Astrocyte of the spinal cord (primary cell): ENCODE data around the gene PNLDC1.
"Not testable (repeated sequence)": the region's sequence is repeated elsewhere in the genome, so short reads cannot be mapped to it uniquely, and the experiment has no call there.

Experiments used
- DNase-seq: peaks from one replicate; pipeline ENCODE4 v3.0.0; 2011; ENCODE audit warnings: low read depth, low spot score
- H3K4me3 ChIP-seq: 2 replicates; pipeline ENCODE4 v1.5.1; 2011; ENCODE audit warnings: low read depth, mild to moderate bottlenecking, low read length, moderate library complexity
- CTCF ChIP-seq: IDR thresholded peaks from 2 replicates; pipeline ENCODE4 v1.5.1; 2012; ENCODE audit warnings: low read depth, mild to moderate bottlenecking, low read length, inconsistent platforms
- in situ Hi-C: cut with HindIII; loops from 2 replicates; pipeline ENCODE4 v1.10.0; 2017; ENCODE audit warnings: low sequenced_read_pairs

Gene PNLDC1

GRCh38 chr6:159807150-159807858, 7.2 kb downstream of the PNLDC1 start:
- TF ChIP-seq CTCF = no peak
- DNase-seq = no peak
- in situ Hi-C loops = no loop called here
- no peak overlapping the region for H3K4me3 ChIP-seq

- H3K4me3 ChIP-seq = no peak overlapping the region
- in situ Hi-C loops = no loop called here
- no peak for TF ChIP-seq CTCF
- no peak for DNase-seq
These were observed 8.6 kb downstream of the PNLDC1 start for GRCh38 chr6:159808647-159809046.

- no peak for TF ChIP-seq CTCF
- DNase-seq = no peak
- no peak overlapping the region for H3K4me3 ChIP-seq
- in situ Hi-C loops = no loop called here
These were observed 9.1 kb downstream of the PNLDC1 start for GRCh38 chr6:159809149-159809548.

- no peak for TF ChIP-seq CTCF
- in situ Hi-C loops = no loop called here
- DNase-seq = no peak
- H3K4me3 ChIP-seq = no peak overlapping the region
These were observed 13.7 kb downstream of the PNLDC1 start for GRCh38 chr6:159813781-159814180.

- no peak for TF ChIP-seq CTCF
- in situ Hi-C loops = no loop called here
- no peak for DNase-seq
These were observed 15.3 kb downstream of the PNLDC1 start for GRCh38 chr6:159815410-159815809.

GRCh38 chr6:159816775-159817174, 16.7 kb downstream of the PNLDC1 start:
- in situ Hi-C loops, DNase-seq, H3K4me3 ChIP-seq: not testable (repeated sequence)

More at GRCh38 chr6:159815410-159815809, 15.3 kb downstream of the PNLDC1 start:
- H3K4me3 ChIP-seq = no peak overlapping the region

GRCh38 chr6:159817951-159818739, 18.1 kb downstream of the PNLDC1 start:
- no peak for DNase-seq
- in situ Hi-C loops = no loop called here
- no peak for TF ChIP-seq CTCF
- no peak overlapping the region for H3K4me3 ChIP-seq
